Measurements from ENCODE around the gene COTL1.

Gene COTL1

GRCh38 chr16:84612686-84613085, 5.2 kb downstream of the COTL1 start:
- peak overlapping the region; percentile 77 for H3K27ac Mint-ChIP-seq
- H3K4me3 Mint-ChIP-seq = no peak overlapping the region
- H3K4me1 Mint-ChIP-seq (ENCODE audit: low read depth) = peaks cover 85% of the 10 kb centered on the region
- H3K9me3 Mint-ChIP-seq (ENCODE audit: low read depth) = no peaks in the 10 kb centered on the region
- H3K27me3 Mint-ChIP-seq = no peaks in the 10 kb centered on the region
- H3K36me3 Mint-ChIP-seq = peaks cover 22% of the 10 kb centered on the region

- Mint-ChIP-seq H3K27ac (peak overlapping the region; percentile 69), H3K27me3 (no peaks in the 10 kb centered on the region), H3K4me3 (peak overlapping the region; percentile 66), H3K9me3 (ENCODE audit: low read depth) (no peaks in the 10 kb centered on the region), H3K4me1 (ENCODE audit: low read depth) (peaks cover 96% of the 10 kb centered on the region), H3K36me3 (peaks cover 20% of the 10 kb centered on the region)
These were observed 6.8 kb downstream of the COTL1 start for GRCh38 chr16:84611041-84611440.

DNA sequence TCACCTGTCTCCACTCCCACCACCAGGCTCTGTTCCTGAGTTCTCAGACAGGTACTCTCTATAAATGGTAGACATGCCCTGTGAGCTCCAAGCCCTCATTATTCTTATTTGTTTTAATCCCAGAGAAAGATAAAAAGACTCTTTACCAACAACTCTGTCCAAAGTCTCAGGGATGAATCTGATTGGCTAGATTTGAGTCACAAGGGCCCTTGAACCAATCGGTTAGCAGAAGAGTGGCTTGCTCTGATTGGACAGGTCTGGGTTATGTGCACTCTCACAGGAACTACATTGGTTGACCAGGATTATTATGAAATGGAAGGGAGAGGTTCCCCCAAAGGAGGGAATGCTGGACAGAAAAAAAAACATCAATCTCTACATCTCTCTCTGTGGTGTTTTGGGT, 7.5 kb downstream of the COTL1 start:
- Mint-ChIP-seq H3K27me3 (no peaks in the 10 kb centered on the region), H3K4me3 (peak overlapping the region; percentile 68), H3K27ac (peak overlapping the region; percentile 69), H3K36me3 (peaks cover 18% of the 10 kb centered on the region), H3K4me1 (ENCODE audit: low read depth) (peaks cover 96% of the 10 kb centered on the region), H3K9me3 (ENCODE audit: low read depth) (no peaks in the 10 kb centered on the region)

- H3K4me3 Mint-ChIP-seq = peak overlapping the region; percentile 68
- H3K27ac Mint-ChIP-seq = peak overlapping the region; percentile 69
- H3K9me3 Mint-ChIP-seq (ENCODE audit: low read depth) = no peaks in the 10 kb centered on the region
- no peaks in the 10 kb centered on the region for H3K27me3 Mint-ChIP-seq
- H3K36me3 Mint-ChIP-seq = peaks cover 16% of the 10 kb centered on the region
- H3K4me1 Mint-ChIP-seq (ENCODE audit: low read depth) = peaks cover 96% of the 10 kb centered on the region
These were observed 8.2 kb downstream of the COTL1 start for GRCh38 chr16:84609563-84610177.

DNA sequence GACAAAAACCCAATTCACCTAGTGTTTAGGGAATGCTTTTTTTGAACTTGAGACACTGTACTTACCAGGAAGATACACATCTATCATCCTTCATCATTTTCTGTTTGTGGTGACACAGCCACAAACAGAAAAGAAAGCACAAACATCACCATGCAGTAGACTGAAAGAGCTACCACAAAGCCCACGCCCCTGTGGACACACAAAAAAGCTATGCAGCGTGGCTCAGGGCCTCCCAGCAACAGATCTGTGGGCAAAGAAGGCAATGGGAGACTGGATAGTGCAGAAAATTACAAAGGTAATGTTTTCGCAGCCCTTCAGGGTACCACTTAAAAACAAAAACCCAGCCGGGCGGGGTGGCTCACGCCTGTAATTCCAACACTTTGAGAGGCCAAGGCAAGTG, 9.6 kb downstream of the COTL1 start:
- Mint-ChIP-seq H3K4me1 (ENCODE audit: low read depth) (peaks cover 91% of the 10 kb centered on the region), H3K9me3 (ENCODE audit: low read depth) (no peaks in the 10 kb centered on the region), H3K27ac (peak overlapping the region; percentile 69), H3K27me3 (no peaks in the 10 kb centered on the region), H3K4me3 (peak overlapping the region; percentile 68), H3K36me3 (peaks cover 16% of the 10 kb centered on the region)

GRCh38 chr16:84607694-84608093, 10.2 kb downstream of the COTL1 start:
- Mint-ChIP-seq H3K27ac (peak overlapping the region; percentile 69), H3K36me3 (peaks cover 16% of the 10 kb centered on the region), H3K9me3 (ENCODE audit: low read depth) (no peaks in the 10 kb centered on the region), H3K27me3 (no peaks in the 10 kb centered on the region), H3K4me1 (ENCODE audit: low read depth) (peaks cover 94% of the 10 kb centered on the region), H3K4me3 (peak overlapping the region; percentile 68)

GRCh38 chr16:84607061-84607460, 10.8 kb downstream of the COTL1 start:
- Mint-ChIP-seq H3K27me3 (no peaks in the 10 kb centered on the region), H3K36me3 (peaks cover 14% of the 10 kb centered on the region), H3K4me1 (ENCODE audit: low read depth) (peaks cover 94% of the 10 kb centered on the region), H3K9me3 (ENCODE audit: low read depth) (no peaks in the 10 kb centered on the region), H3K4me3 (peak overlapping the region; percentile 68), H3K27ac (peak overlapping the region; percentile 69)

DNA sequence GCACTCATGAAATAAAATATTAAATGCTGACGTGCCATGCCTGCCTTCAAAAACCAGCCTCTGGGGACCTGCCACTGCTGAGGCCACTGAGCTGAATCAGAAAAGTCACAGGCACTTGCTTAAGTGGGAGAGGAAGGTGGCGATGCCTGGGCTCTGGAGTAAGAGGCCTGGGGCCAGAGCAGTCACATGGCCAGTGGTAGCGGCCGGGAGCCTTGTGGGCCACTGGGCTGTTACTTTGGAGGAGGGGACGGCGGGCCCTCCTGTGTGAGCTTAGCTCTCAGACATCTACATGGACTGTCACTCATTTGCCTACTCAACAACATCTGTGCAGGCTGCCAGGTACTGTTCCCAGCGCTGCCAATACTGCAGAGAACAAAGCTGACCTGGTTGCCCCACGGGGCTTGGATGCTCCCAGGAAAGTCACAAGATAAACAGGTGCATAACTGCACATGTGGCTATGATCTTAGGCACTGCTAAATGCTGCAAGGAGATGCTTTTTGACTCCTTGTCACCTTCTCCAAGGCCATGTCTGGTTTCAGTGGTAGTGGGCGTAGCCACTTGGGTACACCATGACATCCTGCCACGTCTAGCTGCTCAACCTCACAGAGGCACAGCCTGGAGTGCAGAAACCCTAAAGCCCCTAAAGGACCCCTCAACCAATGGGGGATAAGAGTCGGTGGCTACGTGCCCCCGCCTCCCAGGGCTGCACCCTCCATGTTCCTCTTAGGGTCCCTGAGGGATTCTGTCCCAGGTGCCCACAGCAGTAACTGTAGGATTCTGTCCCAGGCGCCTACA, 11.6 kb downstream of the COTL1 start:
- H3K27ac Mint-ChIP-seq = peak overlapping the region; percentile 69
- peak overlapping the region; percentile 40 for H3K4me3 Mint-ChIP-seq
- H3K4me1 Mint-ChIP-seq (ENCODE audit: low read depth) = peaks cover 94% of the 10 kb centered on the region
- H3K9me3 Mint-ChIP-seq (ENCODE audit: low read depth) = no peaks in the 10 kb centered on the region
- H3K27me3 Mint-ChIP-seq = no peaks in the 10 kb centered on the region
- peaks cover 12% of the 10 kb centered on the region for H3K36me3 Mint-ChIP-seq

DNA sequence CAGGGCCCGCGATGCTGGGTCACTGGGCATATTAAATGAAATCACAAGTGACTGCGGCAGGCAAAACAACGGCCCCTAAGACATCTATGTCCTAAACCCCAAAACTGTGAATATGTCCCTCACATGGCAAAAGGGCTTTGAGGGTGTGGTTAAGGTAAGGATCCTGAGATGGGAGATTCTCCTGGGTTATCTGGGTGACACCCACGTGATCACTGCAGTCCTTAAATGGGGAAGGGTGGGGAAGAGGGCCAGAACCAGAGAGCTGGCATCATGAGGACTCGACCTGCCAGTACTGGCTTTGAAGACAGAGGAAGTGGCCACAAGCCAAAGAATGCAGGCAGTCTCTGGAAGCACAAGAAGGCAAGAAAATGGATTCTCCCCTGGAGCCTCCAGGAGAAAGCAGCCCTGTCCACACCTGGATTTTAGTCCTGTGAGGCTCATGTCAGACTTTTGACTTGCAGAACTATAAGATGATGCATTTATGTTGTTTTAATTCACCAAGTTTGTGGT, 12.5 kb downstream of the COTL1 start:
- Mint-ChIP-seq H3K27ac (peak overlapping the region; percentile 69), H3K4me1 (ENCODE audit: low read depth) (peaks cover 94% of the 10 kb centered on the region), H3K36me3 (peaks cover 4% of the 10 kb centered on the region), H3K9me3 (ENCODE audit: low read depth) (no peaks in the 10 kb centered on the region), H3K4me3 (peak overlapping the region; percentile 40), H3K27me3 (no peaks in the 10 kb centered on the region)

DNA sequence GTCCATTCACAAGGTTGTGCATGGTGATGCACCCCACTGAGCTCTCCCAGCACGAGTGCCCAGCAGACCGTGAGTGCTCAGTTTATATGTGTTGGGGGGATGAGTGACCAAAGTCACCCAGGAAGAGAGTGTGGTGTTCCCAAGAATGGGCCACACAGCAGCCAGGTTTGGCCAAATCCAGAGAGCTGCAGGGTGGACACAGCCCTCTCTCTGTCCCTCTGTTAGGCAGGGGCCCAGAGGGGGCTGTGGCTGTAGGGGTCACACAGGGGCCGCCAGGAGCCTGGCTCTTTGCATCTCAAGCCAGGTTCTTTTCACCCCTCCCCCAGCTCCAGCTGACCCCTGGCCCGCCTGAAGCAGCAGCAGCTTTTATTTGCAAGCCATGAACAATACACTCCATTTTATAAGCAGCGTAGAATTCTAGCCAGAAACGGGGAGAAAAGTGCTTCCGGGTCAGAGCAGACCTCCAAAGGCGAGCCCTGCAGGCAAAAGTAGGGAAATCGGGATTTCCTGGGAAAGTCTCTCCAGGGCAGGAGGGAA, 13.3 kb downstream of the COTL1 start:
- Mint-ChIP-seq H3K4me1 (ENCODE audit: low read depth) (peaks cover 93% of the 10 kb centered on the region), H3K9me3 (ENCODE audit: low read depth) (no peaks in the 10 kb centered on the region), H3K27me3 (no peaks in the 10 kb centered on the region), H3K27ac (peak overlapping the region; percentile 85), H3K4me3 (peak overlapping the region; percentile 75), H3K36me3 (peaks cover 4% of the 10 kb centered on the region)

DNA sequence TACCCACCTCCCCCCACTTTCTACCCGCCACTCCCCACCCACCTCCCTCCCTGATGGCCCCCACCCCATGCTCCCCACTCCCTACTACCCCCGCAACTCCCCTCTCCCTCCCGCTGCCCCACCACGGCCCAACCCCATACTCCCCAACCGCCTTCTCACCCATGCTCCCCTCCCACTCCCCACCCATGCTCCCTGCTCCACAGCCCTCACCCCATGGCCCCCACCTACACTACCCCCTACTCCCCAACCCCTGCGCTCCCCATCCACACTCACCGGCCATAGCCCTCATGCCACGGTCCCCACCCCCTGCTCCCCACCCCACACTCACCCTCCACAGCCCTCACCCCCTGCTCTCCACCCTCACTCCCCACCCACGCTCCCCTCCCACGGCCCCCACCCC, 13.9 kb downstream of the COTL1 start:
- H3K27ac Mint-ChIP-seq = peak overlapping the region; percentile 93
- peaks cover 7% of the 10 kb centered on the region for H3K36me3 Mint-ChIP-seq
- H3K4me3 Mint-ChIP-seq = no peak overlapping the region
- peaks cover 93% of the 10 kb centered on the region for H3K4me1 Mint-ChIP-seq (ENCODE audit: low read depth)
- H3K9me3 Mint-ChIP-seq (ENCODE audit: low read depth) = no peaks in the 10 kb centered on the region
- no peaks in the 10 kb centered on the region for H3K27me3 Mint-ChIP-seq

GRCh38 chr16:84603140-84603816, 14.6 kb downstream of the COTL1 start:
- Mint-ChIP-seq H3K27me3 (no peaks in the 10 kb centered on the region), H3K27ac (peak overlapping the region; percentile 93), H3K4me3 (peak overlapping the region; percentile 75), H3K4me1 (ENCODE audit: low read depth) (peaks cover 87% of the 10 kb centered on the region), H3K9me3 (ENCODE audit: low read depth) (no peaks in the 10 kb centered on the region), H3K36me3 (peaks cover 7% of the 10 kb centered on the region)

- Mint-ChIP-seq H3K9me3 (ENCODE audit: low read depth) (no peaks in the 10 kb centered on the region), H3K27ac (peak overlapping the region; percentile 99), H3K27me3 (no peaks in the 10 kb centered on the region), H3K36me3 (peaks cover 11% of the 10 kb centered on the region), H3K4me3 (peak overlapping the region; percentile 91), H3K4me1 (ENCODE audit: low read depth) (peaks cover 87% of the 10 kb centered on the region)
These were observed 17.3 kb downstream of the COTL1 start for GRCh38 chr16:84600343-84601229.

All from activated naive CD8-positive, alpha-beta T cell (primary cell).